Measurements from ENCODE around the gene RHBG.

The RHBG gene

GRCh38 chr1:156386949-156387869 is 18.2 kb downstream of the RHBG start:
- DNase-seq: no peak

GRCh38 chr1:156387870-156388173 is 18.8 kb downstream of the RHBG start:
- no peak for DNase-seq

- DNase-seq: no peak
These were observed 19.4 kb downstream of the RHBG start for GRCh38 chr1:156388174-156389137.

- no peak for DNase-seq
These were observed 20.3 kb downstream of the RHBG start for GRCh38 chr1:156389311-156389710.

- DNase-seq: no peak
These were observed 21.7 kb downstream of the RHBG start for GRCh38 chr1:156390469-156391365.

- DNase-seq: no peak
These were observed 22.3 kb downstream of the RHBG start for GRCh38 chr1:156391366-156391677.

- no peak for DNase-seq
These were observed 22.7 kb downstream of the RHBG start for GRCh38 chr1:156391701-156392100.

- no peak for DNase-seq
These were observed 23.4 kb downstream of the RHBG start for GRCh38 chr1:156392452-156392853.

- DNase-seq: no peak
These were observed 24.1 kb downstream of the RHBG start for GRCh38 chr1:156393095-156393494.

- no peak for DNase-seq
These were observed 25.1 kb downstream of the RHBG start for GRCh38 chr1:156394082-156394481.

GRCh38 chr1:156394835-156395461 is 25.9 kb downstream of the RHBG start:
- no peak for DNase-seq

- no peak for DNase-seq
These were observed 30.5 kb downstream of the RHBG start for GRCh38 chr1:156399355-156400125.

- no peak for DNase-seq
These were observed 31.4 kb downstream of the RHBG start for GRCh38 chr1:156400191-156400935.

- no peak for DNase-seq
These were observed 32.1 kb downstream of the RHBG start for GRCh38 chr1:156401041-156401574.

GRCh38 chr1:156401681-156402081 is 32.7 kb downstream of the RHBG start:
- no peak for DNase-seq

- DNase-seq: no peak
These were observed 33.5 kb downstream of the RHBG start for GRCh38 chr1:156402331-156403020.

GRCh38 chr1:156405670-156406069 is 36.7 kb downstream of the RHBG start:
- no peak for DNase-seq

GRCh38 chr1:156406251-156406650 is 37.2 kb downstream of the RHBG start:
- no peak for DNase-seq

GRCh38 chr1:156407344-156407743 is 38.3 kb downstream of the RHBG start:
- DNase-seq: no peak

GRCh38 chr1:156407760-156408159 is 38.7 kb downstream of the RHBG start:
- no peak for DNase-seq

All from CD4-positive, alpha-beta T cell treated with Interleukin-10 for 1 hour (primary cell).